ENCODE data around the gene GRB10.
"Not testable (repeated sequence)": the region's sequence is repeated elsewhere in the genome, so short reads cannot be mapped to it uniquely, and the experiment has no call there.

GRB10 gene

GRCh38 chr7:50598460-50599343 is 184.0 kb downstream of the GRB10 start:
- no peak for DNase-seq

DNA sequence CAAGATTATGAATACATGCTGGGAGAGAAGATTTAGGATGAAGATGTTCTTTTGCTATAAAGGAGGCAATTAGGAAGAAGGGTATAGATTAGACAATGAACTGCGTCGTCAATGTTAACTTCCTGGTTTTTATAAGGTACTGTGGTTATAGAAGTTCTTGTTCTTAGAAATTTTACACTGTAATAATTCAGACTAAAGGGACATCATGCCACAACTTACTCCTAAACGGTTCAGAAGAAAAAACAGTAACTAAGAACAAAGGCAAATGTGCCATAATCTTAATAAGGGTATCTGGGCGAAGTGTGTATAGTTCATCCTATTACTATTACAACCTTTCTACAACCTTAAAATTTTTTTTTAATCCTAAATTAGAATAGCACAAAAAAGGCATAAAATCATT is 186.2 kb downstream of the GRB10 start:
- no peak for DNase-seq

- DNase-seq, result no peak
These were observed 187.1 kb downstream of the GRB10 start for GRCh38 chr7:50595491-50596102.

DNA sequence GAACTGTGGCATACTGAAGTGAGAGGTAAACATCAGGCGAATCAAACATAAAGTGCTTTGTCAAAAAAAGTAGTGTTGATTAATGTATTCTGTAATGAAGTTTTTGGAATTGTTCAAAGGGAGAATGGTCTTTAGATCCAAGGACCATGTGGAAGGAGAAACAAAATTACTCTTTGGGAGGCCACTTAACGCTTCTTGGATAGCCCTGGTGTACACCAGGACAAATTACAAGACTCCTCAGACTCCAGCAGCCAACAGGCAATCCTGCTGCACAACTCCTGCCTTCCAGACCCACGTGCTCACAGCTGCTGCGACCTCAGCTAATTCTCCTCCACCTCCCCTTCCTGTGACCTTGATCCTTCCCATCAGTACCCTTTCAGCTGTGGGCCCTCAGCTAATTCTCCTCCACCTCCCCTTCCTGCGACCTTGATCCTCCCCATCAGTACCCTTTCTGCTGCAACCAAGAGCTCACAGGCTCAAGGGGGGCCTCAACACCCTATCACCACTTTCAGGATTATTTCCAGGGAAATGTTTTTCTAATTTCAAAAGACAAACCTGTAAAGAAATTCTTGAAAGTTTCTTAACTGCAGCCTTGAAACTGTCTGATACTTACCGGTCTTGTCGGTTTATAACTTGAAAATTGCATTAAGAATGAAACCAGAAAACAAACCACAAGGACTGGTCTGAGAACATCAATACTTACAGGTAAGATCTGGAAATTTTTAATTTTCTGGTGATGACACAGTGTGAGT is 187.8 kb downstream of the GRB10 start:
- no peak for DNase-seq

DNA sequence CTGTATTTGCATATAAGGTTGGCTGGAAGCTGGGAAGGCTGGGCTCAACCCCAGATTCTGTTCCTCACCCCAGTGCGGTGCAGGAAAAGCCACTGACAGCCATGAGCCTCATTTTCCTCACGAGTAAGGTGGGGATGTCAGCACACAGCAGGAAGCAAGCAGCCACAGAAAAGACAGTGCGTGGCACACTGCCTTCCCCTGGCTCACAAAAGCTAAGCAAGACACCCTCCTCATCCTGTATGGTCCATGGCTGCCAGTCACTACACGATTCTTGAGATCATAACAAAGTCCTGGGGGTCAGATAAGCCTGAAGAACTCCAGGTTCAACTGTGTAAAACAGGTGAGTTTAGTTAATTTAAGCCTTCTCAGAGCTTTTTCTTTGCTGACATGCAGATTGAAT is 188.6 kb downstream of the GRB10 start:
- DNase-seq, result no peak

GRCh38 chr7:50592940-50593339 is 189.8 kb downstream of the GRB10 start:
- DNase-seq, result no peak

DNA sequence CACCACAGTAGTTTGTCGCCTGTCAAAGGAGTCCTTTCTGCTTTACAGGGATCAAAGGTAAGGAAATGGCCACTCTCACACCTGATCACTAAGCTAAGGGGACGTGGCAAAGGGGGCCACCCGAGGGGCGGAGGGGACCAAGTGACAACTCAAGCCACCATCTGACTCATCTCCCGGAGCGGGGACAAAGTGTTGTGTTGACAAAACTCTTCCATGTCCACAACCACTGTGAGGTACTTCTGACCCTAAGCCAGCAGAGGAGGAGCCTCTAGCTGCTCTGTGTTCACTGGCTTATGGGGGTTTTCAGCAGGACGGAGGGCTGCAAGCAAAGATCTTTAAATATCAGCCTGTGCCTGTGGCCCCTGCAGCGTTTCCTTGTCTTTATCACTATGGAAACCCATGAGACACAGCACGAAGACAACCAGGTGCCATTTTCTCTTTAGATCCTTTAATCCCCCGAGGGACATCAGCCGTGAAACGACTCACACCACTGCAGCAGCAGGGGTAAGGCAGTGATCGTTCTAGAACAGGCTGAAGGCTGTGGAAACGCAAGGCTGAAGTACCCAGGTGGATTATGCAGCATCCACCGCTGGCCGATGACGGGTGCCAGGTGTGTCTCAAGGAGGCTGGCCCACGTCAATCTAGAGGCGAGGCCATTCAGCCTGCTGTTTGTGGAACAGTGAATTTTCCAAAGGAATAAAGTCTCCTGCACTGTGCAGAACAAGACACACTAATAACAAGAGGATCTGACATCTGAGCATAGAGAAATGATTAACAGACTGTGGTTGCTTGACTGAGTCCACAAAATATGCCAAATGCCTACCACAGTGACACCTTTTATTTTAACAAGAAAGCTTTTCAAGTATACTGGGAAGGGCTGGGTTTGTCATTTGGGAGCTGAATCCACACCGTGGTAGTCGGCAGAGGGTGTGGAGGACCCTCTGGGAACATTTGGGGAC is 190.9 kb downstream of the GRB10 start:
- no peak for DNase-seq

- DNase-seq, result no peak
These were observed 191.6 kb downstream of the GRB10 start for GRCh38 chr7:50591098-50591479.

DNA sequence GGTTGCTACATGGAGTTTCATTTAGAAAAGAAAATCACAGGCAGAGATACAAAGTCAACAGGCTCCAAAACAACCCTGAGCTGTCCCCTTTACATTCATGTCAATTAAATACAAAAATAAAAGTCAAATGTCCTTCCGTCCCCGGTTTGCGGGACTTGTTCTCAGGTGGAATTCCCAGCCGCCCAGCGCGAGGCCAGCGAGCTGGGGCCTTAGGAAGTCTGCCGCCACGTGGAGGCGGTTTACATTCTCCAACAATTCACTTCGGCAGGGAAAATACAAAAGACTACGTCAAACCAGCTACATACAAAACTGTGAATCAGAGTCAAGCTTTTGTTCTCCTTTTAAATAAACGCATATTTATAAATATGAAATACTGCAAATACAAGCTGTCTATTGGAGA is 192.2 kb downstream of the GRB10 start:
- no peak for DNase-seq

DNA sequence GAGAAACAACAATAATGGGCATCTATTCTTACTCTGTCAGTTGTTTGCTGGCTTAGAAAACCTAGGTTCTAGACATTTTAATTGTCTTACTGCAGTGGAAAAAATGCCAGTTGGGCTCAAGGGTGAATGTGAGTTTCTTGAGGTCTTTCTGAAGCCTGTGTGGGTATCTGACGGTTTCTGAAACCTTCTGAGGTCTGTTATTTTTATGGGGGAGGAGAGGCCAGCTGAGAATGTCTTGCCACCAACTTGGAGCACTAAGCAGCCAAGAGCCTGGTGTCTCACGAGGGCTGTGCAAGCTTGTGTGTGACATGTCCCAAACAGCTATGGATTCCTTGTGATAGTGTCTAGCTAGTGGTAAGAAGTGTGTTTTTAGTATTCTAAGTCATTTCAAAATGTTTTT is 193.3 kb downstream of the GRB10 start:
- DNase-seq, result no peak

- no peak for DNase-seq
These were observed 193.8 kb downstream of the GRB10 start for GRCh38 chr7:50588937-50589336.

DNA sequence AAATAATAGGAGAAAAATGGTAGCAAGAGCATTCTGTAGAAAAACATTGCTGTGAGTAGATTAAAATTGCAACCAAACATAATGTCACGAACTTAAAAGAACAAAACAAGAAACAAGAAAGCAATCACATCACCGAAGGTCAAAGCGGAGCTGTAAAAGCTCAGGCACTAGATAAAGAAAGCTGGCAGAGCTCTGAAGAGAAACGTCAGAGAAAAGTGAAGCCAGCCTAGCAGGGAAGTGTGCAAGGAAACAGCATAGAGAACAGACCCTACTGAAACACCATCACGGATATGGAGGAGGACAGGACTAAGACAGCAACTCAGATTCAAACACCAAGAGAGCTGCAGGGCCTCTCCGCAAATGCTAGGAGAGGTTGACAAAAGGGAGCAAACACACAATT is 195.0 kb downstream of the GRB10 start:
- no peak for DNase-seq

DNA sequence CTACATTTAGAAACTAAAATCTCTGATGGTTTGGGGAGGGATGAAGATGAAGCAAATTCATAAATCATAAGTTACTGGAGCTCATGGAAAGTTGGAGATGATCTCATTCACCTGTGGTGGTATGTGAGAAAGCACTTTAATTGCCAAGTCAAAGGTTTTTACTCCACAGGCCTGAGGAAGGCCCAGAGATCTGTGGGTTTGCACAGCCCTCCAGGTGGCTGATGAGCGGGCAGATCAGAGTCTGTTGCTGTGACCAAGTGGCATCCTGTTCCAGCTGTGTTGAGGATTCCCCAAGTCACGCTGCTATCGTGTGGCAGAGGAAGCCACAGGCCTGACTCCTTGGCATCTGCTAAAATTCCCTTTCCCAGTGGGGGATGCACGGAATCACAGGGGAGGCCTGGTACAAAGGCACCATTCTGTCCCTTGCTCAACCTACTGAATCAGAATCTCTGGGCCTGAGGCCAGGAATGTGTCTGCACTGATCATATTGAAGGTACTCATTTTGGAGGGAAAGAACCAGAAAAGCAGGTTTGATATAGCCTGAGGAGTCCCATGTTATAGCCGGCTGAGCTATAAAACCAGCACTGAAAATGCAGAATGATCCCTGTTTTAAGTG is 197.8 kb downstream of the GRB10 start:
- no peak for DNase-seq

DNA sequence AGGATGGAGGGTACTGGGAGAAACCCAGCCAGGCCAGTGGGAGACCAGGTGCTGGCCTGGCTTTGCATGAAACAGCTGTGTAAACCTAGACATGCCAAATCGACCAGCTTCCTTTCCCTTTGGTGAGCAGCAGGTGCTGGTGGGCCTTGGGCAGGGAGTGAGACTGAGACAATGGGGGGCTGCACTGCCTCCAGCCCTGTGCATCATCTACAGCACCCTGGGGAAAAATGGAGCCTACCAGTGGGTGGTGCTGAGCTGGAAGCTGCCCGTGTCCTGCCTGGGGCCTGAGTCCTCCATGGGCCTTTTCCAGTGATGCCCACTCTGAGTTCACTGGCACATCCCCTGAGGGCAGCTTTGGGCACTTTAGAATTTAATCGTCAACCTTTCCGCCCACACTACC is 198.3 kb downstream of the GRB10 start:
- no peak for DNase-seq

DNA sequence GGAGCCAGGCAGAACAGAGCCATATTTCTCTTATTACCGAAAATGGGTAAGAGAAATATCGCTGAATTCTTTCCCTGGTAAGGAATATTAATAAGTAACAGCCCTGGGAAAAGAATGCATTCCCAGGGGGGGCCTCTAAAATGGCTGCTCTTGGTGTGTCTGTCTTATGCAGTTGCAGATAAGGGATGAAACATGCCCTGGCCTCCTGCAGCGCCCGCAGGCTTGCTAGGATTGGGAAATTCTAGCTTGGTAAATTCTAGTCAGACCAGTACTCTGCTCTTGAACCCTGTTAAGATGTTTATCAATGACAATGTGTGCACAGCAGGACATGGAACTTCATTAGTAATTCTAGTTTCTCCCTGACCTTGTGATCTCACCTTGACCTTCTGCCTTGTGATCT is 199.4 kb downstream of the GRB10 start:
- DNase-seq, result not testable (repeated sequence)

DNA sequence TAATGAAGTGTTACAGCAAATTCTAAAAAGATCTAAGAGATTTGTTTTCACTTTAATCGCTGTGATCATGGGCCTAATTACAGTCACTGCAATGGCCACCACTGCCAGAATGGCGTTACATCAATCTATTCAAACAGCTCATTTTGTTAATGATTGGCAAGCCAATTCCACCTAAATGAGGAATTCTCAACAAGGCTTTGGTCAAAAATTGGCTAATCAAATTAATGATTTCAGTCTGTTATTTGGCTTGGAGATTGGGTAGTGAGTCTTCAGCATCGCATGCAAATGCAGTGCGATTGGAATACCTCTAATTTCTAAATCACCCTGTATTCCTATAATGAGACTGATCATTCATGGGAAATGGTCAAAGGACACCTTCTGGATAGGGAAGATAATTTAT is 200.4 kb downstream of the GRB10 start:
- DNase-seq, result not testable (repeated sequence)

- DNase-seq, result not testable (repeated sequence)
These were observed 202.0 kb downstream of the GRB10 start for GRCh38 chr7:50580666-50581065.

GRCh38 chr7:50580057-50580456 is 202.6 kb downstream of the GRB10 start:
- DNase-seq, result no peak

- not testable (repeated sequence) for DNase-seq
These were observed 204.6 kb downstream of the GRB10 start for GRCh38 chr7:50578105-50578504.

DNA sequence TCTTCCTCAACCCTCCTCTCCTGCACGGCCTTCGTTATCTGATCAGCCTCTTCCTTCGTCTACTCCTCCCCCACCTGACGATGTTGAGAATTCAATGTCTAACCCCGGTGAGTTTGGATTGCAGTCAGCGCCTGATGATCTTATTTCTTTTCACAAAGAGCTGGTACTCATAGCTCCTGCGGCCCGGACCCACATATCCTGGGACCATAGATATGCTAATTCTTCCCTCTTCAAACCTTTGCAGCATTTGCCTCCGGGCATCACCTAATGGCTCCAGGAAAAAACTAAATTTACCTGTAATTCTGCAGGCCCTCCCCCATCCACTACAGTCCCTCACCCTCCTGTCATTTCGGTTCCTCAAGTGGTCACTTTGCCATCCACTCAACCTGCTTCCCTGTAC is 205.1 kb downstream of the GRB10 start:
- no peak for DNase-seq

- not testable (repeated sequence) for DNase-seq
These were observed 206.3 kb downstream of the GRB10 start for GRCh38 chr7:50576388-50576787.

GRCh38 chr7:50567715-50568261 is 214.9 kb downstream of the GRB10 start:
- DNase-seq, result no peak
